Measurements from ENCODE around the gene TKTL1. TPM values are rescaled to one million over a fixed set of nuclear protein-coding genes. Genes with fewer than 3 reads are reported as not detected.

Gene TKTL1
- total and polyA plus RNA-seq, 2 experiments from 2014 or later = not detected

DNA sequence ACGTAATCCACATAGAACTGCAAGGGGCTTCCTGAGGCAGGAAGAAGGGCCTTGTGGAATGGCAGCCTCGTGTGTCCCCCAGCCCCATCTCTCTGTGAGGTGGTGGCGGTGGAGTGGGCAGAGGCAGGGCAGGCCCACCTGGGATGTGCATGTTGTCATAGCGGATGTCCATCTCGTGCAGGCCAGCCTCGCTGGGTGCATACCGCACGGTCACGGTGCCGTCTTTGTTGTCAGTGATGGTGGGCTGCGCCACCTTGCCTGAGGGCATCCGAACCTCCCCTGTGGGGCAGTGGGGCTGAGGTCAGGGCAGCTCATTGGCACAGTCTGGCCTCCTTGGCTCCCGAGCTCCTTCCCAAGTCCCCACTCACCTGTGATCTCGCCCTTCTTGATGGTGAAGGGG lies 58.4 kb downstream of the TKTL1 start (continued):
- TF ChIP-seq CTCF (conservative IDR thresholded peaks at IDR 0.05; ENCODE audit: low read depth in 2 of 2) (no peak), NANOG (IDR thresholded peaks at IDR 0.05; ENCODE audit: borderline replicate concordance) (no peak), REST (IDR thresholded peaks at IDR 0.05; ENCODE audit: unreplicated experiment) (no peak), JUNB (IDR thresholded peaks at IDR 0.05; ENCODE audit: unreplicated experiment) (no peak), ZNF331 (CRISPR knock-in tag; IDR thresholded peaks at IDR 0.05; ENCODE audit: low read depth) (no peak), CREB1 (CRISPR knock-in tag; IDR thresholded peaks at IDR 0.05; ENCODE audit: low read depth) (no peak), EZH2 (IDR thresholded peaks at IDR 0.05; ENCODE audit: low read depth, unreplicated experiment) (no peak), EZH2phosphoT487 (IDR thresholded peaks at IDR 0.05; ENCODE audit: unreplicated experiment) (no peak), STAT1 (IDR thresholded peaks at IDR 0.05; ENCODE audit: unreplicated experiment) (no peak)

GRCh38 chrX:154354516-154354915 lies 58.9 kb downstream of the TKTL1 start:
- no peaks in the 10 kb centered on the region for H3K27me3 ChIP-seq (ENCODE audit: insufficient read depth)
- no peak for ATAC-seq
- peaks cover 6% of the 10 kb centered on the region for H3F3A ChIP-seq (replicated peaks; ENCODE audit: low read depth)
- no peak for DNase-seq (ENCODE audit: low spot score)
- H3K27me3 Mint-ChIP-seq (ENCODE audit: insufficient read depth, low read depth, poor library complexity) = peaks cover 2% of the 10 kb centered on the region
- H3K9me3 Mint-ChIP-seq = no peaks in the 10 kb centered on the region; the same call in 2 of the 3 replicates
- H2AFZ ChIP-seq = no peak overlapping the region
- peaks cover 73% of the 10 kb centered on the region for H3K36me3 Mint-ChIP-seq (ENCODE audit: low read depth)
- H3K27ac Mint-ChIP-seq = no peak overlapping the region
- H3K4me3 ChIP-seq = no peak overlapping the region
- H3K27ac ChIP-seq (ENCODE audit: low read depth) = no peak overlapping the region
- no peak overlapping the region for H3K4me3 Mint-ChIP-seq
- H3K4me2 ChIP-seq = no peak overlapping the region
- peaks cover 17% of the 10 kb centered on the region for H3K36me3 ChIP-seq (ENCODE audit: insufficient read depth)
- H3K9me2 ChIP-seq (ENCODE audit: insufficient read depth) = no peaks in the 10 kb centered on the region
- H3K4me1 Mint-ChIP-seq = no peaks in the 10 kb centered on the region; the same call in 2 of the 3 replicates
- H3K79me2 ChIP-seq (replicated peaks; ENCODE audit: insufficient read depth) = no peaks in the 10 kb centered on the region
- H4K20me1 ChIP-seq (replicated peaks; ENCODE audit: insufficient read depth) = no peaks in the 10 kb centered on the region
- H3K4me1 ChIP-seq (ENCODE audit: insufficient read depth) = no peaks in the 10 kb centered on the region
- no peak for TF ChIP-seq CTCF (conservative IDR thresholded peaks at IDR 0.05; ENCODE audit: low read depth in 2 of 2)
- no peak for TF ChIP-seq ZNF331 (CRISPR knock-in tag; IDR thresholded peaks at IDR 0.05; ENCODE audit: low read depth)
- no peak for TF ChIP-seq CREB1 (CRISPR knock-in tag; IDR thresholded peaks at IDR 0.05; ENCODE audit: low read depth)
- no peak for TF ChIP-seq NANOG (IDR thresholded peaks at IDR 0.05; ENCODE audit: borderline replicate concordance)
- no peak for TF ChIP-seq STAT1 (IDR thresholded peaks at IDR 0.05; ENCODE audit: unreplicated experiment)
- no peak for TF ChIP-seq EZH2phosphoT487 (IDR thresholded peaks at IDR 0.05; ENCODE audit: unreplicated experiment)
- TF ChIP-seq POLR2AphosphoS5 (IDR thresholded peaks at IDR 0.05; ENCODE audit: low read depth) = no peak
- TF ChIP-seq ZNF114 (CRISPR knock-in tag; IDR thresholded peaks at IDR 0.05) = no peak
- no peak for TF ChIP-seq EZH2 (IDR thresholded peaks at IDR 0.05; ENCODE audit: low read depth, unreplicated experiment)
- TF ChIP-seq, protein P1, sequence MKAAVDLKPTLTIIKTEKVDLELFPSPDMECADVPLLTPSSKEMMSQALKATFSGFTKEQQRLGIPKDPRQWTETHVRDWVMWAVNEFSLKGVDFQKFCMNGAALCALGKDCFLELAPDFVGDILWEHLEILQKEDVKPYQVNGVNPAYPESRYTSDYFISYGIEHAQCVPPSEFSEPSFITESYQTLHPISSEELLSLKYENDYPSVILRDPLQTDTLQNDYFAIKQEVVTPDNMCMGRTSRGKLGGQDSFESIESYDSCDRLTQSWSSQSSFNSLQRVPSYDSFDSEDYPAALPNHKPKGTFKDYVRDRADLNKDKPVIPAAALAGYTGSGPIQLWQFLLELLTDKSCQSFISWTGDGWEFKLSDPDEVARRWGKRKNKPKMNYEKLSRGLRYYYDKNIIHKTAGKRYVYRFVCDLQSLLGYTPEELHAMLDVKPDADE (IDR thresholded peaks at IDR 0.05) = no peak
- no peak for TF ChIP-seq JUNB (IDR thresholded peaks at IDR 0.05; ENCODE audit: unreplicated experiment)
- no peak for TF ChIP-seq REST (IDR thresholded peaks at IDR 0.05; ENCODE audit: unreplicated experiment)
